Measurements from ENCODE around the gene HMGXB4. TPM values are rescaled to one million over a fixed set of nuclear protein-coding genes. Genes with fewer than 3 reads are reported as not detected.

HMGXB4 gene
- total RNA-seq, 1 donor from 2014 or later, result 38.2 TPM

DNA sequence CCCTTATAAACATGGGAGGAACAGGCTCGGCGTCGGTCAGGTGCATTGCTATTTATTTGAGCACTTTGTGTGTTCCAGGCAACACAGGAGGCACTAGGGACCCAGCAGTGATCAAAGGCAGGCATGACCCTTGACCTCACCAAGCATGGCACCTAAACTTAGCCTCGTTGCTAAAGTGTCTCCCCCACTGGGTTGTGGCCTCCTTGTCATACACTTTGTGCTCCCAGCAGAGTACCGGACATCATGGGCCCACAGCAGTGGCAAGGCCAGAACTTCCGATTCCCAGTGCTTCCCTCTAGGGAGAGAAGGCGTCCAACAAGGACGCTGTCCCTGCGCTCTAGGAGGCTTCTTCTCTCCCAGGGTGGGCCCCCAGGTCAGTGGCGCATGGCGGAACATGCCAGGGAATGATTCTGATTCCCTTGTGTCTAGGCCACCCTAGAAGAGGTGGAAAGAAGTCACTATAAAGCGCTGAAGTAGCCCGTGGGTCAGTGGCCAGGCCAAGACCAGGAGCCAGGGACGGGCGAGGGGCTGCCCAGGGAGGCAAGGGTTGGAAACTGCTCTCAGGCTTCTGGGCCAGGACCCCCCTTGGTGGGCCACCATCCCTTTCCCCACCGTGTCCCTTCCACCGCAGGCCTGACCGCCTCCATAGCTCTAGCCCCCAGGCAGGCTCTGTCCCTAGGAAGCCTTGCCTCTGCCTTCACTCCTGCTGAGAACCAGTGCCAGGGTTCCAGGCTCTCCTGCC lies 62.1 kb downstream of the HMGXB4 start:
- H3K4me1 Mint-ChIP-seq, result no peaks in the 10 kb centered on the region
- no peak for DNase-seq (ENCODE audit: low spot score in 2 of 2, unreplicated experiment in 2 of 2)
- H3K27me3 Mint-ChIP-seq (ENCODE audit: low read depth), result no peaks in the 10 kb centered on the region
- H3K27ac Mint-ChIP-seq, result no peak overlapping the region
- H3K9me3 Mint-ChIP-seq, result no peaks in the 10 kb centered on the region
- H3K36me3 Mint-ChIP-seq, result peaks cover 17% of the 10 kb centered on the region
- TF ChIP-seq, protein P1, sequence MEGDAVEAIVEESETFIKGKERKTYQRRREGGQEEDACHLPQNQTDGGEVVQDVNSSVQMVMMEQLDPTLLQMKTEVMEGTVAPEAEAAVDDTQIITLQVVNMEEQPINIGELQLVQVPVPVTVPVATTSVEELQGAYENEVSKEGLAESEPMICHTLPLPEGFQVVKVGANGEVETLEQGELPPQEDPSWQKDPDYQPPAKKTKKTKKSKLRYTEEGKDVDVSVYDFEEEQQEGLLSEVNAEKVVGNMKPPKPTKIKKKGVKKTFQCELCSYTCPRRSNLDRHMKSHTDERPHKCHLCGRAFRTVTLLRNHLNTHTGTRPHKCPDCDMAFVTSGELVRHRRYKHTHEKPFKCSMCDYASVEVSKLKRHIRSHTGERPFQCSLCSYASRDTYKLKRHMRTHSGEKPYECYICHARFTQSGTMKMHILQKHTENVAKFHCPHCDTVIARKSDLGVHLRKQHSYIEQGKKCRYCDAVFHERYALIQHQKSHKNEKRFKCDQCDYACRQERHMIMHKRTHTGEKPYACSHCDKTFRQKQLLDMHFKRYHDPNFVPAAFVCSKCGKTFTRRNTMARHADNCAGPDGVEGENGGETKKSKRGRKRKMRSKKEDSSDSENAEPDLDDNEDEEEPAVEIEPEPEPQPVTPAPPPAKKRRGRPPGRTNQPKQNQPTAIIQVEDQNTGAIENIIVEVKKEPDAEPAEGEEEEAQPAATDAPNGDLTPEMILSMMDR (IDR thresholded peaks at IDR 0.05; ENCODE audit: unreplicated experiment), result no peak
- no peak overlapping the region for H3K4me3 Mint-ChIP-seq

DNA sequence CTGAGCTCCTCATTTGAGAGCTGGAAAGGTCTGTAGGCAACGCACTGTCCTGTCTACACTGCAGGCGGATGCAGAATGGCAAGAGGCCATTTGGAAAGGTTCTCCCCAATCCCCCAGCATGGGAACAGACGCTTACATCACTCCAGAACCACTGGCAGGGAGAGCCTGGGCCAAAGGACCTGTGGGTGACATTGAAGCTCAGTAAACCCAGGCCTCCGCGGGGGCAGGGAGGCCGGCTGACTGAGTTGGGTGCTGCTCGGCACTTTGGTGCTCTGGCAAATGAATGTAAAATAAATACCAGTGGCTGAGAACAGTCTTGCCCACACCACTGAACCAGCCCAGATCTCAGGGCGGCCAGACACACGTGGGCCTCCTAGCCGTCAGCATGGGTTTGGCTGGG lies 64.8 kb downstream of the HMGXB4 start:
- TF ChIP-seq, protein P1 (IDR thresholded peaks at IDR 0.05; ENCODE audit: unreplicated experiment), result no peak

DNA sequence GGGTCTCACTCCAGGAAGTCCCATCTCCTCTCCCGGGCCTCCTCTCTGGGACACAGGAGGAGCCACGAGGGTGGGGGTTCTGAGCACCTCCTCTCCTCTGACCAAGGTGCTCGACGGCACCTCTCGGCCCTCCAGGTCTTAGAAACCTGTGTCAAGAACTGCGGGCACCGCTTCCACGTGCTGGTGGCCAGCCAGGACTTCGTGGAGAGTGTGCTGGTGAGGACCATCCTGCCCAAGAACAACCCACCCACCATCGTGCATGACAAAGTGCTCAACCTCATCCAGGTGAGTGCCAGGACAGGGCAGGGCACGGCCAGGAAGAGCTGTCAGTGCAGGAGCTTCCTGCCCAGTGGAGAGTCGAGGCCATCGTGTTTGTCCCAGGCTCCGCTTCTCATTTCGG lies 65.6 kb downstream of the HMGXB4 start:
- TF ChIP-seq, protein P1 (IDR thresholded peaks at IDR 0.05; ENCODE audit: unreplicated experiment), result no peak
- H3K36me3 Mint-ChIP-seq, result peaks cover 21% of the 10 kb centered on the region
- H3K27me3 Mint-ChIP-seq (ENCODE audit: low read depth), result no peaks in the 10 kb centered on the region
- no peak overlapping the region for H3K27ac Mint-ChIP-seq
- no peak overlapping the region for H3K4me3 Mint-ChIP-seq
- no peak for DNase-seq (ENCODE audit: low spot score in 2 of 2, unreplicated experiment in 2 of 2)
- no peaks in the 10 kb centered on the region for H3K4me1 Mint-ChIP-seq
- no peaks in the 10 kb centered on the region for H3K9me3 Mint-ChIP-seq

More for the DNA sequence above, 64.8 kb downstream of the HMGXB4 start:
- Mint-ChIP-seq H3K27me3 (ENCODE audit: low read depth) (no peaks in the 10 kb centered on the region), H3K36me3 (peaks cover 23% of the 10 kb centered on the region), H3K27ac (no peak overlapping the region), H3K4me3 (no peak overlapping the region), H3K9me3 (no peaks in the 10 kb centered on the region), H3K4me1 (no peaks in the 10 kb centered on the region)
- no peak for DNase-seq (ENCODE audit: low spot score in 2 of 2, unreplicated experiment in 2 of 2)

DNA sequence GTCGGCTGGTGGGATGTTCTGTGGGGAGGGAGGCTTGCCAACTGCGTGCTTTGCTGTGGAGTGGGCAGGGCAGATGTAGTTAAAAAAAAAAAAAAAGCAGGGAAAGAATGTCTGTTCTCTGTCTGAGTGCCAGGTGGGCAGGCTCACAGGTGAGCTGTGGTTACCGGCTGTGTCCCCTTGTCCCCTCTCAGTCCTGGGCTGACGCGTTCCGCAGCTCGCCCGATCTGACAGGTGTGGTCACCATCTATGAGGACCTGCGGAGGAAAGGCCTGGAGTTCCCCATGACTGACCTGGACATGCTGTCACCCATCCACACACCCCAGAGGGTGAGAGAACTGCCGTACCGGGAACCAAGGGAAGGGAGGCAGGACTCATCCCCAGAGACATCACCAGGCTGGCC lies 66.0 kb downstream of the HMGXB4 start:
- H3K4me1 Mint-ChIP-seq, result no peaks in the 10 kb centered on the region
- H3K36me3 Mint-ChIP-seq, result peaks cover 22% of the 10 kb centered on the region
- H3K27me3 Mint-ChIP-seq (ENCODE audit: low read depth), result no peaks in the 10 kb centered on the region
- TF ChIP-seq, protein P1 (IDR thresholded peaks at IDR 0.05; ENCODE audit: unreplicated experiment), result no peak
- H3K27ac Mint-ChIP-seq, result no peak overlapping the region
- DNase-seq (ENCODE audit: low spot score in 2 of 2, unreplicated experiment in 2 of 2), result no peak
- no peaks in the 10 kb centered on the region for H3K9me3 Mint-ChIP-seq
- no peak overlapping the region for H3K4me3 Mint-ChIP-seq

DNA sequence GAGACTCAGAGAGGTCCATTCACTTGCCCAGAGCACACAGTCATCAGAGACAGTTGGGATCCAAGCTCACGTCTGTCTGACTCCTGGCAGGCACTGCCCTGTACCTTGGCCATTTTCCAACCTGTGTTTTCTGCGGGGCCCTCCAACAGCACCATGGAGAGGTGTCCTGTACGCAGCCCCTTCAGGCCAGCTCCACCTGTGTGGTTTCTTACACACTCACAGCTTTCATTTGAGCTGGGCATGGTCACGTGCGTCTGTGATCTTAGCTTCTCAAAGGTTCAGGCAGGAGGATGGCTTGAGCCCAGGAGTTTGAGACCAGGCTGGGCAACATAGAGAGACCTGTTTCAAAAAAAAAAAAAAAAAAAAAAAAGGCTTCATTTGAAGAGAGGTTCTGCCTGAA lies 66.8 kb downstream of the HMGXB4 start:
- H3K9me3 Mint-ChIP-seq, result no peaks in the 10 kb centered on the region
- no peak for DNase-seq (ENCODE audit: low spot score in 2 of 2, unreplicated experiment in 2 of 2)
- no peak overlapping the region for H3K27ac Mint-ChIP-seq
- TF ChIP-seq, protein P1 (IDR thresholded peaks at IDR 0.05; ENCODE audit: unreplicated experiment), result no peak
- peaks cover 22% of the 10 kb centered on the region for H3K36me3 Mint-ChIP-seq
- H3K27me3 Mint-ChIP-seq (ENCODE audit: low read depth), result no peaks in the 10 kb centered on the region
- no peaks in the 10 kb centered on the region for H3K4me1 Mint-ChIP-seq
- no peak overlapping the region for H3K4me3 Mint-ChIP-seq

Measured in mesothelial cell of epicardium (in vitro differentiated cells).